H1 (cell line): ENCODE data around the gene TPRG1L. TPM values are rescaled to one million over a fixed set of nuclear protein-coding genes. Genes with fewer than 3 reads are reported as not detected.

Experiments
- CBX5 ChIP-seq: fragments of 300-800, 300-1000 bp; sonication (generic); IDR thresholded peaks from 2 replicates; pipeline ENCODE4 v1.7.1; 2016; ENCODE audit warnings: antibody characterized with exemption, low read length, low read depth
- CEBPB ChIP-seq: IDR thresholded peaks from 2 replicates; pipeline ENCODE4 v1.6.1; 2012; ENCODE audit warnings: low read depth, low read length
- CHD7 ChIP-seq: fragments of 300-600 bp; sonication (generic); IDR thresholded peaks from 2 replicates; pipeline ENCODE4 v1.7.1; 2012; ENCODE audit warnings: low read length, moderate library complexity, mild to moderate bottlenecking, inconsistent platforms; ENCODE audit not compliant: insufficient replicate concordance
- CREB1 ChIP-seq: IDR thresholded peaks from 2 replicates; pipeline ENCODE4 v1.6.1; 2012; ENCODE audit warnings: inconsistent platforms
- JUN ChIP-seq: IDR thresholded peaks from 2 replicates; pipeline ENCODE4 v1.6.1; 2011; ENCODE audit warnings: low read depth, mild to moderate bottlenecking, improper control_type of control experiment, low read length
- JUND ChIP-seq: IDR thresholded peaks from 2 replicates; pipeline ENCODE4 v1.6.1; 2011; ENCODE audit warnings: mild to moderate bottlenecking, improper control_type of control experiment, low read length
- NANOG ChIP-seq: IDR thresholded peaks from 2 replicates; pipeline ENCODE4 v1.6.1; 2011; ENCODE audit warnings: low read length, low read depth, mild to moderate bottlenecking, inconsistent platforms; ENCODE audit not compliant: insufficient read depth, poor library complexity, severe bottlenecking
- NRF1 ChIP-seq: IDR thresholded peaks from 2 replicates; pipeline ENCODE4 v1.6.1; 2011; ENCODE audit warnings: mild to moderate bottlenecking, low read depth, low read length, improper control_type of control experiment
- polyA plus RNA-seq, 7 experiments: library from polyadenylated mRNA; depleted of rRNA in 3 of 7; stranded (reverse) in 5 of 7; unstranded in 2 of 7; fragments of >200 nt in 5 of 7; fragments of 200-250 nt in 2 of 7; gene quantifications; 1 replicate in 5 of 7; 2 replicates in 1 of 7; 4 replicates in 1 of 7; pipeline versions ENCODE4 v1.2.1 to v1.2.3, GENCODE V29; 2011 to 2013; ENCODE audit warnings: missing spikeins in 2 of 7, mixed read lengths in 2 of 7
- total RNA-seq: library from RNA; stranded (reverse); fragmentation: NEBNext Ultra II Directional; extraction: Animal tissue kit (Norgen Biotek cat#: 25700); gene quantifications from 2 replicates; pipeline ENCODE4 v1.2.1, GENCODE V29; 2021

TPRG1L gene
- total and polyA plus RNA-seq, 2 of the 8 experiments (the other 6 are each of a cell fraction or from before 2014, with no cell fraction given) = 21.7 to 22.3 TPM

- no peak for TF ChIP-seq CHD7
- TF ChIP-seq NANOG = no peak
- TF ChIP-seq JUN = no peak
- TF ChIP-seq CREB1 = no peak
- TF ChIP-seq NRF1 = no peak
- no peak for TF ChIP-seq CBX5
- no peak for TF ChIP-seq CEBPB
- no peak for TF ChIP-seq JUND
- TF ChIP-seq, all 59 proteins: peak for 0
Observed at GRCh38 chr1:3586986-3587759, 37.6 kb upstream of the TPRG1L start (continued).
